Activated CD4-positive, alpha-beta memory T cell treated with anti-CD3 and anti-CD28 coated beads, Interleukin-2, amount 10 ng/mL, durations not matched to agents 7 days and 5 days (primary cell): ENCODE data around the gene CALML4. TPM values are rescaled to one million over a fixed set of nuclear protein-coding genes. Genes with fewer than 3 reads are reported as not detected.

Experiments
- CTCF ChIA-PET: fragments of 350-600 bp; sonication (Branson Sonifier 250); formaldehyde crosslinking; loops from one replicate; lab custom pipeline; 2021; ENCODE audit warnings: antibody characterized with exemption, inconsistent platforms; lab: Charles Lee
- POLR2A ChIA-PET: fragments of 350-600 bp; sonication (Branson Sonifier 250); formaldehyde crosslinking; loops from one replicate; lab custom pipeline; 2021; ENCODE audit warnings: antibody characterized with exemption; lab: Charles Lee
- DNase-seq: peaks from one replicate; pipeline ENCODE4 v3.0.0-alpha.2; 2020
- H3K27ac Mint-ChIP-seq: one replicate; pipeline ENCODE4 v1.8.0; 2021; ENCODE audit warnings: mild to moderate bottlenecking, mixed read lengths
- H3K27me3 Mint-ChIP-seq: one replicate; pipeline ENCODE4 v1.8.0; 2021; ENCODE audit warnings: mixed read lengths
- H3K36me3 Mint-ChIP-seq: one replicate; pipeline ENCODE4 v1.8.0; 2021; ENCODE audit warnings: low read depth, mixed read lengths
- H3K4me1 Mint-ChIP-seq: one replicate; pipeline ENCODE4 v1.8.0; 2021; ENCODE audit warnings: mixed read lengths
- H3K4me3 Mint-ChIP-seq: one replicate; pipeline ENCODE4 v1.8.0; 2021; ENCODE audit warnings: mild to moderate bottlenecking, mixed read lengths
- H3K9me3 Mint-ChIP-seq: one replicate; pipeline ENCODE4 v1.8.0; 2021; ENCODE audit warnings: mixed read lengths
- total RNA-seq, 2 experiments: library from RNA; stranded (reverse); gene quantifications; one replicate each; pipeline ENCODE4 v1.2.3, GENCODE V29; 2021

CALML4 gene
- total RNA-seq, 2 experiments from 2014 or later = 12.9 to 13.1 TPM

DNA sequence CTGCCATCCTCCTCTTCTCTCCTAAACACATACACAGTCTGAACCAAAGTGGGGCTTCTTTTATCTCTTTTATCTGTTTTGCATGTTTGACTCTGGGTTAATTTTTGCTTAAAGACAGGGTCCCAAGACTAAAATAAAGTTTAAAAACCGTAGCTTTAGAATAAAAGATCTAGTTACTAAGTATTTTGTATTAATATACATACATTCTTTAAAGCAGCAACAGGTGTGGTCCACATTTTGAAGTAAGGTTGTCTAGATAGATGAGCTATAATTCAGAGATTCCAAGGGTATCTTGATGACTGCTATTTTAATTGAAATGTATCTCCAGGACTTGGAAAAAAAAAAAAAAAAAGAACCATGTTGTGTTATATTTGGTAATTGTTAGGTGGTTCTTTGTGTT lies 61.3 kb downstream of the CALML4 start:
- ChIA-PET POLR2A (no interaction called here), CTCF (no interaction called here)
- Mint-ChIP-seq H3K36me3 (peaks cover 32% of the 10 kb centered on the region), H3K4me3 (no peak overlapping the region), H3K9me3 (no peaks in the 10 kb centered on the region), H3K4me1 (peaks cover 7% of the 10 kb centered on the region), H3K27me3 (no peaks in the 10 kb centered on the region), H3K27ac (no peak overlapping the region)
- no peak for DNase-seq

DNA sequence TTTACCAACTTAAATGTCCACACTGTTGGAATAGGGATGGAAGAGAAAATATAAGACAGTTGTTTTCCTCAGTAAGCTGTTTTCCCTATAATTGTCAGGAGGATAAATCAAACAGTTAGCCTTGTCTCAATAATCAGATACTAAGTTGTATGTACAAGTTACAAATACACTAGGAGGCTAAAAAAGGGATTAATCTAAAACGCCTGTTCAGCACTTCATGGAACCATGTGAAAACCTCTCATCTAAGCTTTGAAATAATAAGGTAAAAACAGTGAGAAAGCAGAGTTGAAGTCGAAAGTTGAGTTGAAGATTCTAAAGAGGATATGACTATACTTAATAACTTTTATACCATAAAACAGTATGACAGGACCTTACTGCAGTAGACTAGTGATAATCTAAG lies 62.0 kb downstream of the CALML4 start:
- POLR2A ChIA-PET = no interaction called here
- CTCF ChIA-PET = no interaction called here
- no peaks in the 10 kb centered on the region for H3K9me3 Mint-ChIP-seq
- peaks cover 32% of the 10 kb centered on the region for H3K36me3 Mint-ChIP-seq
- no peak overlapping the region for H3K4me3 Mint-ChIP-seq
- no peaks in the 10 kb centered on the region for H3K27me3 Mint-ChIP-seq
- H3K27ac Mint-ChIP-seq = no peak overlapping the region
- no peak for DNase-seq
- peaks cover 5% of the 10 kb centered on the region for H3K4me1 Mint-ChIP-seq

Other genes starting within 250 kb of the CALML4 start
- 10 to 100 TPM; 39.1 to 43.4 TPM for gene PIAS1, start 151.0 kb downstream of the CALML4 start, total RNA-seq
- 10 to 100 TPM; 40.0 to 41.3 TPM for gene CLN6, start 24.4 kb upstream of the CALML4 start, total RNA-seq
- 10 to 100 TPM; 46.9 to 48.8 TPM for gene FEM1B, start 72.4 kb upstream of the CALML4 start, total RNA-seq
- gene ITGA11, start 226.8 kb upstream of the CALML4 start, total RNA-seq = under 1 TPM; 0.20 to 0.73 TPM